Measurements from ENCODE around the gene CGB5. TPM values are rescaled to one million over a fixed set of nuclear protein-coding genes. Genes with fewer than 3 reads are reported as not detected.
A peak's percentile ranks its signal among the peaks of the same experiment; 100 is the strongest.
"Not testable (repeated sequence)": the region's sequence is repeated elsewhere in the genome, so short reads cannot be mapped to it uniquely, and the experiment has no call there.

Gene CGB5
- polyA plus RNA-seq, 1 donor = not detected

DNA sequence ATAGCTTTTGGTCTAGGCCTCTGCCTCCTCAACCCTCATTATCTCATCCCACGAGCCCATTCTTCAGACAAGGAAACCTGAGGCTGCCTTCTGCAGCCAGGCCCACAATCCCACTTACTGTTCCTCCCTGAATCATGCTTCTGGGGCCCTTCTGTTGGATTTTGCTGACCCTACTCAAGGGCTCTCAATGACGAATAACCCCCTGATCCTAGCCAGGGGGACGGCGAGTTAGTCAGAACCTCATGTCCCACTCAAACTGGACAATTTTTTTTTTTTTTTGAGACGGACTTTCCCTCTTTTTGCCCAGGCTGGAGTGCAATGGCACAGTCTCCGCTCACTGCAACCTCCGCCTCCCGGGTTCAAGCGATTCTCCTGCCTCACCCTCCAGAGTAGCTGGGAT is 21.5 kb upstream of the CGB5 start:
- DNase-seq = no peak

GRCh38 chr19:49024233-49024632 is 19.4 kb upstream of the CGB5 start, which contains the start of gene CGB3:
Gene CGB3 (minus strand): TSS chr19:49024333. CDS start chr19:49023971, 362 bp downstream.
- not testable (repeated sequence) for DNase-seq

- DNase-seq = not testable (repeated sequence)
Observed at GRCh38 chr19:49025088-49025487, 18.6 kb upstream of the CGB5 start.

- DNase-seq = not testable (repeated sequence)
Observed at GRCh38 chr19:49025599-49025998, 18.0 kb upstream of the CGB5 start.

- not testable (repeated sequence) for DNase-seq
Observed at GRCh38 chr19:49028686-49029085, 15.0 kb upstream of the CGB5 start.

GRCh38 chr19:49029749-49030148 is 13.9 kb upstream of the CGB5 start:
- DNase-seq = not testable (repeated sequence)

GRCh38 chr19:49030323-49030722 is 13.3 kb upstream of the CGB5 start:
- not testable (repeated sequence) for DNase-seq

DNA sequence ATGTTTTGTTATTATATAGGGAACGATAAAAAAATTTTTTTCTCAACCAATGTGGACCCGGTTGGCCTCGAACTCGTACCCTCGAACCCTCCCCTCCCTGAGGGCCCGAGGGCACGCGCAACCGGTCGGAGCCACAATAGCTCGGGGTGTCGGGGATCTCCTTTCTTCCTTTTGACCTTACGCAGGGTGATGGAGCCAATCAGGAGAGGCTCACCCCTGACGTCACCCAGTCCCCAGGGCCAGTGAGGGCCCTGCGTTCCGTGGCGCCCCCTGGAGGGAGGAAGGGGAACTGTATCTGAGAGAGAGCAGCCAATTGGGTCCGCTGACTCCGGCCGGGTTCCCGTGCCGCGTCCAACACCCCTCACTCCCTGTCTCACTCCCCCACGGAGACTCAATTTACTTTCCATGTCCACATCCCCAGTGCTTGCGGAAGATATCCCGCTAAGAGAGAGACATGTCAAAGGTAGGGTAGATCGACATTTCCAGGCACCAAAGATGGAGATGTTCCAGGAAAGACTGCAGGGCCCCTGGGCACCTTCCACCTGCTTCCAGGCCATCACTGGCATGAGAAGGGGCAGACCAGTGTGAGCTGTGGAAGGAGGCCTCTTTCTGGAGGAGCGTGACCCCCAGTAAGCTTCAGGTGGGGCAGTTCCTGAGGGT is 11.9 kb upstream of the CGB5 start, which contains the start of gene CGB2:
TSS of gene CGB2 (plus strand) at position 249 of the 660 bp plus-strand sequence. CDS start at position 455, 206 bp downstream.
- not testable (repeated sequence) for DNase-seq

GRCh38 chr19:49036815-49037214 is 6.8 kb upstream of the CGB5 start, which contains the start of gene CGB1:
Gene CGB1 (minus strand): TSS chr19:49036895. CDS start chr19:49036711, 184 bp downstream.
- DNase-seq = not testable (repeated sequence)

DNA sequence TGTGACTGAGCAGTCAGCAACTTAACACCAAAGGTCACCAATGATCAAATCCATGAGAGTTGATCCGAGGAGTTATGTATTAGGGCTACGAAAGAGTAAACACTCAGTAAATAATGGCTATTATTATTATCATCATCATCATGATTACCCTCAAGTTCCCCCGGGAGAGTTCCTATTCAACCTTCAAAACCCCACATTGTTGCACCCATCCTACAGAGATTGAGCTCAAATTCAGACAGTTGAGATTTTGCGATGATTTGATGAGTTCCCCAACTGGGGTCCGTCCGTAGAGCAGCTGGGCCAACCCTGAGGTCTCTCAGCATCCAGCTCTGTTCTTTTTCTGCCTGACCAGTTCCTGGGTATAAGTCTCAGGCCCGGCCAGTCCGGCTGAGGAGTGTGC is 5.5 kb upstream of the CGB5 start:
- DNase-seq = not testable (repeated sequence)

DNA sequence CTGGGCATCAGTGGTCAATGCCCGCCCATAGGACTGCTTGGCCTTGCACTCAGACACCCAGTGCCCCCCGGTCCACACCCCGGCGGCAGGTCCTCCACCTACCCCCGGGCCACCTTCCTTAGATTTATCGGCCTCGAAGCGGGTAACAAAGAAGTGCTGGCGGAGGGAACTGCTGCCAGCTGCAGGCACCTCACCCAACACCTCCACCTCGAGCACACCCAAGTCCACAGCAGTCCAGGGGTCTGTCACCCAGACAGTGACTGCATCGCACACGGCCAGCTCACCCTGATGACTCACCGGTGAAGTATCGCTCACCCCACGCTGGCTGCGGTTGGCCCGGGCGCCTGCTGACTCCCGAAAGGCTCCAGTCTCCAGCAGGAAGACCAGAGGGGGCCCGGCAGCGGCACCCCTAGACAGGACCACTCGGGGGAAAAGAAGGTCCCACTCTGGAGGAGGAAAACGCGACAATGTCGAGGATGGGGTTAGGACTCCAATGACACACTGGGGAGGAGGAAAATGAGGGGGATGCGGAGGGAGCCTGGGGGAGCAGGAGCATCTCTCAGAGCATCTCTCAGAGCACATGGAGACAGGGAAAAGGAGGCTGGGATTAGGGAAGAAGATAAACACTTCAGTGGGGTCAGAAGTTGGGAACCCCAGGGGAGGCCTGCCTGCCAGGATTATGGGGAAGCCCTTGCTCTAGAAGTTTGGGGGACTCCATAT is 4.9 kb upstream of the CGB5 start:
- DNase-seq = not testable (repeated sequence)

DNA sequence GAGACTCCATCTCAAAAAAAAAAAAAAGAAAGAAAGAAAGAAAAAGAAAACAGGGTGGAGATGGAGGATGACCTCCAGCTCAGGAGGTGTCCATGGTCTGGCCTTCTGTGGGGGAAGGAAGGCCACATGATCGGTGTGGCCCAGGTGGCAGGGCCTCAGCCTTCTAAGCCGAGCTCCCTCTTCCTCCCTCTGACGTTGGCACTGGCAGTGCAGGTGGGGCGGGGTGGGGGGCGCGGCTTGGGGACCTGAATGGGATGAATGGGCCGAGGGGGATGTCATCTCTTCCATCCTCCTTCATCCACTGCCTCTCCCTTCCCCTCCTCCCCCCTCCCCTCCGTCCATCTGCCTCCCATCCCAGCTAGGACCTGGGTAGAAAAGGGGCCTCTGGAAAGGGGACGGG is 3.9 kb upstream of the CGB5 start:
- DNase-seq = not testable (repeated sequence)

GRCh38 chr19:49042177-49042576 is 1.5 kb upstream of the CGB5 start:
- no peak for DNase-seq

DNA sequence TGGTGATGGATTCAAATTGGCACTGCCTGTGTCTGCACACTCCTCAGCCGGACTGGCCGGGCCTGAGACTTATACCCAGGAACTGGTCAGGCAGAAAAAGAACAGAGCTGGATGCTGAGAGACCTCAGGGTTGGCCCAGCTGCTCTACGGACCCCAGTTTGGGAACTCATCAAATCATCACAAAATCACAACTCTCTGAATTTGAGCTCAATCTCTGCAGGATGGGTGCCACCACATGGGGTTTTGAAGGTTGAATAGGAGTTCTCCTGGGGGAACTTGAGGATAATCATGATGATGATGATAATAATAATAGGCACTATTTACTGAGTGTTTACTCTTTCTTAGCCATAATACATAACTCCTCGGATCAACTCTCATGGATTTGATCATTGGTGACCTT is 982 bp upstream of the CGB5 start:
- DNase-seq = not testable (repeated sequence)

DNA sequence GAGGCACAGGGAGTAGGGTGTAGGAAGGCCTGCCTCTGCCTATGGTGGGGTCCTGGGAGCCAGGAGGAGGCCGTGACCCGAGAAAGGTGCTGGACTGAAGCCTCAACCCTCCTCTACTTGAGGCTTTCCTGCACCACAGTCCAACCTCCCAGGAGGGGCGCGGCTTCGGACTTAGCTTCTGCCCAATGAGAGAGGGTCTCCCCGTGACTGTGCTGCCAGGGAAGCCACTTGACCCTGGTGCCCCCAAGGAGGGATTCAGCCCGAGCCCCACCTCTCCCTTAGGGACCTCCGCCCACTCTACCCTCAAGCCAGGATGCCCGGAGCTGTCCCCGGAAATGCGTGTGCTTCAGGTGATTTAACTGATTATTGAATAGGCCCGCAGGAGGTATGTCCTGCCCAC is 5.4 kb downstream of the CGB5 start, which contains the start of gene CGB8:
TSS of gene CGB8 (minus strand) at position 101 of the 400 bp plus-strand sequence. CDS start 372 bp downstream, outside the sequence.
- DNase-seq = not testable (repeated sequence)

GRCh38 chr19:49049834-49050233 is 6.2 kb downstream of the CGB5 start:
- not testable (repeated sequence) for DNase-seq

DNA sequence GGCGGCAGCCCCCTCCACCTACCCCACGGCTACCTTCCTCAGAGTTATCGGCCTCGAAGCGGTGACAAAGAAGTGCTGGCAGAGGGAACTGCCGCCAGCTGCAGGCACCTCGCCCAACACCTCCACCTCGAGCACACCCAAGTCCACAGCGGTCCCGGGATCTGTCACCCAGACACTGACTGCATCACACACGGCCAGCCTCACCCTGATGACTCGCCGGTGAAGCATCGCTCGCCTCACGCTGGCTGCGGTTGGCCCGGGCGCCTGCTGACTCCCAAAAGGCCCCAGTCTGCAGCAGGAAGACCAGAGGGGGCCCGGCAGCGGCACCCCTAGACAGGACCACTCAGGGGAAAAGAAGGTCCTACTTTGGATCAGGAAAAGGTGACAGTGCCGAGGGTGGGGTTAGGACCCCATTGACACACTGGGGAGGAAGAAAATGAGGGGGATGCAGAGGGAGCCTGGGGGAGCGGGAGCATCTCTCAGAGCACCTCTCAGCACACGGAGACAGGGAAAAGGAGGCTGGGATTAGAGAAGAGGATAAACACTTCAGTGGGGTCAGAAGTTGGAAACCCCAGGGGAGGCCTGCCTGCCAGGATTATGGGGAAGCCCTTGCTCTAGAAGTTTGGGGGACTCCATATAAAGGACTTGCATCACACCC is 6.9 kb downstream of the CGB5 start:
- not testable (repeated sequence) for DNase-seq

GRCh38 chr19:49056101-49056901 is 12.7 kb downstream of the CGB5 start:
- DNase-seq = peak; percentile 46

GRCh38 chr19:49056902-49057596 is 13.4 kb downstream of the CGB5 start:
- not testable (repeated sequence) for DNase-seq

DNA sequence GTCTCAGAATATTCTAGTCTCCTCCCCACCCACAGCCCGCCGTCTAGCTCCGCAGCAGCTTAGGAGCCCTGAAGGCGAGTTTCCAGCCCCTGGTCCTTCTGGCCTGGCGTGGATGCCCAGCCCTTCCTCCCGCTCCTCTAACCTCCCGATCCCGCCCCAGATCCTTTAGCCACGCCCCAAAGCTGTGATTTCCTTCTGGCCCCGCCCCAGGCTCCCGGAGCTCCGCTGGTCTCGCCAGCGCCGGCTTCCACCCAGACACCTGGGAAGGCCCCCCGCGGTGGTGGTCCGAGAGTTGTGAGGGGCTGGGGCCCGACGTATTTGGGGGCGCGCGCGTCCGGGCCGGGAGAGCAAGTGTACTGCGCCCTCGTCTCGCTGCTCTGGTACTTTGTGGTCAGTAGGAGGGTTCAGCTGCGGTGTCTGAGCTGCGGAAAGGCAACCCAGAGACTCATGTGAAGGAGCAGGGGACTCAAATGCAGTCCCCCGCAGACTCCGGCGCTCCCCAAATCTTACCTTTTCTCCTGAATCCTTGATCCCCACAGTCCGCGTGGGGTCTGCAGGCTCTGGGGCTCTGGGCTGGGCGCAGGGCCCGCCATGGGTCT is 14.1 kb downstream of the CGB5 start, which contains the start of gene CGB7:
TSS of gene CGB7 (minus strand) at position 114 of the 599 bp plus-strand sequence. CDS start 2,374 bp downstream, outside the sequence.
- no peak for DNase-seq

- no peak for DNase-seq
Observed at GRCh38 chr19:49058562-49058961, 14.9 kb downstream of the CGB5 start.

Data from hindlimb muscle (tissue), 1 donor.